ENCODE results near the gene FCSK. TPM values are rescaled to one million over a fixed set of nuclear protein-coding genes. Genes with fewer than 3 reads are reported as not detected.

The FCSK gene
- total and polyA plus RNA-seq, 10 of the 15 experiments (the other 5 are each of a cell fraction or from before 2014, with no cell fraction given), result 0.60 to 17.6 (median 7.4) TPM

- Histone ChIP-seq H3K27ac (ENCODE audit: control insufficient read depth, insufficient read depth) (peak within 1 kb of the TSS; percentile 99), H3K36me3 (ENCODE audit: control insufficient read depth in 2 of 2, insufficient read depth in 2 of 2, low read length in 1 of 2) (peaks cover 2 to 12% of the 10 kb centered on the region in 2 experiments; a peak in 3 of 4 replicates), H3K4me1 (ENCODE audit: control insufficient read depth, insufficient read depth, low read length) (peaks cover 14% of the 10 kb centered on the region), H3K4me2 (ENCODE audit: control insufficient read depth, insufficient read depth) (peak within 1 kb of the TSS; percentile 92), H4K20me1 (ENCODE audit: control insufficient read depth, insufficient read depth) (peaks cover 5% of the 10 kb centered on the region; the same call in 1 of the 2 replicates), H3K9me3 (replicated peaks; ENCODE audit: control insufficient read depth, insufficient read depth, low read length) (no peaks in the 10 kb centered on the region), H3K79me2 (ENCODE audit: control insufficient read depth, insufficient read depth, low read length) (peaks cover 81% of the 10 kb centered on the region), H3K9ac (ENCODE audit: control insufficient read depth, insufficient read depth, low read length) (peak within 1 kb of the TSS; percentile 97), H2AFZ (ENCODE audit: control insufficient read depth, low read depth, low read length) (peak within 1 kb of the TSS; percentile 66), H3K4me3 (peak within 1 kb of the TSS; percentile 86), H3K27me3 (replicated peaks in 1 of 2; ENCODE audit: control insufficient read depth in 2 of 2, insufficient read depth in 2 of 2, low read length in 1 of 2) (no peaks in the 10 kb centered on the region)
- peak; percentile 55 for ATAC-seq
- POLR2A ChIA-PET, result interaction anchor here (0.6 to 3.2 kb wide), 11 partner anchors 10 to 143 kb away, joined by 3 to 14 read pairs (median 4); partner anchors contain the start of genes FCSK and ST3GAL2
- no TSS peak for BruUV-seq (replicated peaks)
- no peak for DNase-seq (ENCODE audit: low read depth, low spot score)
- SMC1A ChIA-PET (ENCODE audit: uncharacterized antibody, unreplicated experiment), result interaction anchor here (0.5 to 4.7 kb wide), 6 partner anchors 8 to 224 kb away, joined by 3 to 22 read pairs (median 5); no protein-coding TSS in a partner anchor
- CTCF ChIA-PET, result interaction anchor here (0.9 to 3.1 kb wide), 6 partner anchors 15 to 143 kb away, joined by 3 to 8 read pairs (median 4); no protein-coding TSS in a partner anchor
- WGBS (ENCODE audit: insufficient coverage, insufficient replicate concordance, low lambda C conversion rate, missing lambda C conversion rate), result under 1% methylated on average over 32 of the region's 32 CpGs
- RAD21 ChIA-PET (ENCODE audit: unreplicated experiment), result interaction anchor here (0.9 to 4.1 kb wide), 9 partner anchors 10 to 177 kb away, joined by 3 to 25 read pairs (median 5); partner anchors contain the start of gene DDX19A
- FAIRE-seq, result no peak
- in situ Hi-C loops (cut with MboI), result no loop called here
- intact Hi-C loops (cut with micrococcal nuclease; ENCODE audit: unreplicated experiment), result loop anchor here (1.0 to 5.0 kb wide), 4 partner anchors 47 to 237 kb away; partner anchors contain the start of genes AARS1 and ST3GAL2
- no peak for TF ChIP-seq PKNOX1 (IDR thresholded peaks at IDR 0.05)
- TF ChIP-seq TBL1XR1 (IDR thresholded peaks at IDR 0.05; ENCODE audit: low read depth, low read length), result no peak
- TF ChIP-seq IKZF1 (conservative IDR thresholded peaks at IDR 0.05), result no peak
- no peak for TF ChIP-seq CREM (IDR thresholded peaks at IDR 0.05; ENCODE audit: low read depth)
- TF ChIP-seq ZNF217 (IDR thresholded peaks at IDR 0.05), result no peak
- no peak for TF ChIP-seq NFYA (IDR thresholded peaks at IDR 0.05; ENCODE audit: borderline replicate concordance, low read depth, low read length)
- TF ChIP-seq, protein P1, sequence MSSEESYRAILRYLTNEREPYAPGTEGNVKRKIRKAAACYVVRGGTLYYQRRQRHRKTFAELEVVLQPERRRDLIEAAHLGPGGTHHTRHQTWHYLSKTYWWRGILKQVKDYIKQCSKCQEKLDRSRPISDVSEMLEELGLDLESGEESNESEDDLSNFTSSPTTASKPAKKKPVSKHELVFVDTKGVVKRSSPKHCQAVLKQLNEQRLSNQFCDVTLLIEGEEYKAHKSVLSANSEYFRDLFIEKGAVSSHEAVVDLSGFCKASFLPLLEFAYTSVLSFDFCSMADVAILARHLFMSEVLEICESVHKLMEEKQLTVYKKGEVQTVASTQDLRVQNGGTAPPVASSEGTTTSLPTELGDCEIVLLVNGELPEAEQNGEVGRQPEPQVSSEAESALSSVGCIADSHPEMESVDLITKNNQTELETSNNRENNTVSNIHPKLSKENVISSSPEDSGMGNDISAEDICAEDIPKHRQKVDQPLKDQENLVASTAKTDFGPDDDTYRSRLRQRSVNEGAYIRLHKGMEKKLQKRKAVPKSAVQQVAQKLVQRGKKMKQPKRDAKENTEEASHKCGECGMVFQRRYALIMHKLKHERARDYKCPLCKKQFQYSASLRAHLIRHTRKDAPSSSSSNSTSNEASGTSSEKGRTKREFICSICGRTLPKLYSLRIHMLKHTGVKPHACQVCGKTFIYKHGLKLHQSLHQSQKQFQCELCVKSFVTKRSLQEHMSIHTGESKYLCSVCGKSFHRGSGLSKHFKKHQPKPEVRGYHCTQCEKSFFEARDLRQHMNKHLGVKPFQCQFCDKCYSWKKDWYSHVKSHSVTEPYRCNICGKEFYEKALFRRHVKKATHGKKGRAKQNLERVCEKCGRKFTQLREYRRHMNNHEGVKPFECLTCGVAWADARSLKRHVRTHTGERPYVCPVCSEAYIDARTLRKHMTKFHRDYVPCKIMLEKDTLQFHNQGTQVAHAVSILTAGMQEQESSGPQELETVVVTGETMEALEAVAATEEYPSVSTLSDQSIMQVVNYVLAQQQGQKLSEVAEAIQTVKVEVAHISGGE (CRISPR knock-in tag; IDR thresholded peaks at IDR 0.05), result no peak
- TF ChIP-seq SP1 (IDR thresholded peaks at IDR 0.05; ENCODE audit: low read depth, low read length), result peak; percentile 23
- TF ChIP-seq KDM1A (IDR thresholded peaks at IDR 0.05; ENCODE audit: borderline replicate concordance), result no peak
- TF ChIP-seq NFXL1 (IDR thresholded peaks at IDR 0.05; ENCODE audit: borderline replicate concordance), result no peak
- TF ChIP-seq TAF1 (IDR thresholded peaks at IDR 0.05; ENCODE audit: borderline replicate concordance, low read depth, low read length), result peak; percentile 99
- TF ChIP-seq FOS (IDR thresholded peaks at IDR 0.05; ENCODE audit: borderline replicate concordance, extremely low read depth, insufficient read length), result no peak
- no peak for TF ChIP-seq SIX5 (IDR thresholded peaks at IDR 0.05; ENCODE audit: low read depth, low read length, severe bottlenecking)
- no peak for TF ChIP-seq SUPT20H (IDR thresholded peaks at IDR 0.05; ENCODE audit: borderline replicate concordance, control insufficient read depth, low read depth, low read length)
- TF ChIP-seq HDAC2 (IDR thresholded peaks at IDR 0.05), result peak; percentile 51; the same call in 1 of the 2 replicates
- TF ChIP-seq ATF7 (IDR thresholded peaks at IDR 0.05; ENCODE audit: low read depth), result peak; percentile 7; the same call in 1 of the 2 replicates
- 0 out of 2 replicates have a peak, but pooled peaks have one; percentile 80 for TF ChIP-seq RB1 (IDR thresholded peaks at IDR 0.05; ENCODE audit: borderline replicate concordance)
- TF ChIP-seq, protein P2, sequence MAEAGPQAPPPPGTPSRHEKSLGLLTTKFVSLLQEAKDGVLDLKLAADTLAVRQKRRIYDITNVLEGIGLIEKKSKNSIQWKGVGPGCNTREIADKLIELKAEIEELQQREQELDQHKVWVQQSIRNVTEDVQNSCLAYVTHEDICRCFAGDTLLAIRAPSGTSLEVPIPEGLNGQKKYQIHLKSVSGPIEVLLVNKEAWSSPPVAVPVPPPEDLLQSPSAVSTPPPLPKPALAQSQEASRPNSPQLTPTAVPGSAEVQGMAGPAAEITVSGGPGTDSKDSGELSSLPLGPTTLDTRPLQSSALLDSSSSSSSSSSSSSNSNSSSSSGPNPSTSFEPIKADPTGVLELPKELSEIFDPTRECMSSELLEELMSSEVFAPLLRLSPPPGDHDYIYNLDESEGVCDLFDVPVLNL (IDR thresholded peaks at IDR 0.05; ENCODE audit: low read depth, low read length), result no peak; the same call in 1 of the 2 replicates
- TF ChIP-seq MTA3 (IDR thresholded peaks at IDR 0.05; ENCODE audit: borderline replicate concordance, low read length), result peak; percentile 66
Measured at GRCh38 chr16:70523743-70524398, 69.5 kb downstream of the FCSK start, which contains the start of gene SF3B3. Gene SF3B3 (plus strand): TSS chr16:70523816. CDS start chr16:70526657, 2,841 bp downstream.
